ENCODE data around the gene SIAE.
A peak's percentile ranks its signal among the peaks of the same experiment; 100 is the strongest.

Gene SIAE

GRCh38 chr11:124600621-124601320, 72.8 kb downstream of the SIAE start:
- ATAC-seq (ENCODE audit: low read depth): no peak
- no peak overlapping the region for H3K27ac Mint-ChIP-seq
- H3K27me3 Mint-ChIP-seq: peaks cover 12% of the 10 kb centered on the region
- no peaks in the 10 kb centered on the region for H3K9me3 Mint-ChIP-seq
- DNase-seq (ENCODE audit: low spot score in 2 of 2): no peak
- H3K4me3 Mint-ChIP-seq: no peak overlapping the region
- no peaks in the 10 kb centered on the region for H3K36me3 Mint-ChIP-seq
- peaks cover under 1% of the 10 kb centered on the region for H3K4me1 Mint-ChIP-seq

- no peak overlapping the region for H3K4me3 Mint-ChIP-seq
- H3K4me1 Mint-ChIP-seq: no peaks in the 10 kb centered on the region
- H3K36me3 Mint-ChIP-seq: no peaks in the 10 kb centered on the region
- H3K27ac Mint-ChIP-seq: no peak overlapping the region
- ATAC-seq (ENCODE audit: low read depth): no peak
- peaks cover 6% of the 10 kb centered on the region for H3K27me3 Mint-ChIP-seq
- no peak for DNase-seq (ENCODE audit: low spot score in 2 of 2)
- H3K9me3 Mint-ChIP-seq: no peaks in the 10 kb centered on the region
These were observed 75.9 kb downstream of the SIAE start for GRCh38 chr11:124597626-124598025.

GRCh38 chr11:124595302-124595701, 78.2 kb downstream of the SIAE start:
- no peak overlapping the region for H3K4me3 Mint-ChIP-seq
- no peak overlapping the region for H3K27ac Mint-ChIP-seq
- H3K4me1 Mint-ChIP-seq: no peaks in the 10 kb centered on the region
- H3K36me3 Mint-ChIP-seq: no peaks in the 10 kb centered on the region
- H3K27me3 Mint-ChIP-seq: no peaks in the 10 kb centered on the region
- DNase-seq (ENCODE audit: low spot score in 2 of 2) (no peak), ATAC-seq (ENCODE audit: low read depth) (no peak)
- no peaks in the 10 kb centered on the region for H3K9me3 Mint-ChIP-seq

- H3K4me3 Mint-ChIP-seq: no peak overlapping the region
- H3K9me3 Mint-ChIP-seq: no peaks in the 10 kb centered on the region
- ATAC-seq (ENCODE audit: low read depth) (no peak), DNase-seq (ENCODE audit: low spot score in 2 of 2) (no peak)
- H3K4me1 Mint-ChIP-seq: no peaks in the 10 kb centered on the region
- no peaks in the 10 kb centered on the region for H3K27me3 Mint-ChIP-seq
- H3K27ac Mint-ChIP-seq: no peak overlapping the region
- H3K36me3 Mint-ChIP-seq: no peaks in the 10 kb centered on the region
These were observed 80.9 kb downstream of the SIAE start for GRCh38 chr11:124592627-124593026.

- Mint-ChIP-seq H3K9me3 (no peaks in the 10 kb centered on the region), H3K27me3 (peaks cover 7% of the 10 kb centered on the region), H3K36me3 (no peaks in the 10 kb centered on the region), H3K4me3 (no peak overlapping the region), H3K27ac (no peak overlapping the region), H3K4me1 (no peaks in the 10 kb centered on the region)
- no peak for DNase-seq (ENCODE audit: low spot score in 2 of 2)
- ATAC-seq (ENCODE audit: low read depth): no peak
These were observed 82.1 kb downstream of the SIAE start for GRCh38 chr11:124591430-124591829.

- no peak overlapping the region for H3K4me3 Mint-ChIP-seq
- H3K9me3 Mint-ChIP-seq: no peaks in the 10 kb centered on the region
- peaks cover 12% of the 10 kb centered on the region for H3K27me3 Mint-ChIP-seq
- peak; percentile 51 for ATAC-seq (ENCODE audit: low read depth)
- no peak overlapping the region for H3K27ac Mint-ChIP-seq
- H3K36me3 Mint-ChIP-seq: no peaks in the 10 kb centered on the region
- peak; percentile 24 to 43 for DNase-seq (ENCODE audit: low spot score in 2 of 2)
- peaks cover 2% of the 10 kb centered on the region for H3K4me1 Mint-ChIP-seq
These were observed 87.2 kb downstream of the SIAE start for GRCh38 chr11:124586238-124586860.

GRCh38 chr11:124584681-124585372, 88.7 kb downstream of the SIAE start:
- H3K36me3 Mint-ChIP-seq: no peaks in the 10 kb centered on the region
- H3K4me1 Mint-ChIP-seq: peaks cover 2% of the 10 kb centered on the region
- H3K27me3 Mint-ChIP-seq: peaks cover 12% of the 10 kb centered on the region
- DNase-seq (ENCODE audit: low spot score in 2 of 2) (no peak), ATAC-seq (ENCODE audit: low read depth) (no peak)
- no peak overlapping the region for H3K4me3 Mint-ChIP-seq
- H3K27ac Mint-ChIP-seq: no peak overlapping the region
- H3K9me3 Mint-ChIP-seq: no peaks in the 10 kb centered on the region

- no peaks in the 10 kb centered on the region for H3K9me3 Mint-ChIP-seq
- no peak overlapping the region for H3K4me3 Mint-ChIP-seq
- H3K27ac Mint-ChIP-seq: no peak overlapping the region
- peaks cover 12% of the 10 kb centered on the region for H3K27me3 Mint-ChIP-seq
- no peaks in the 10 kb centered on the region for H3K36me3 Mint-ChIP-seq
- H3K4me1 Mint-ChIP-seq: peaks cover 2% of the 10 kb centered on the region
- DNase-seq (ENCODE audit: low spot score in 2 of 2) (no peak), ATAC-seq (ENCODE audit: low read depth) (no peak)
These were observed 89.8 kb downstream of the SIAE start for GRCh38 chr11:124583781-124584180.
